ENCODE results near the gene ALG6. TPM values are rescaled to one million over a fixed set of nuclear protein-coding genes. Genes with fewer than 3 reads are reported as not detected.

ALG6 gene
- total RNA-seq, 5 donors from 2014 or later (not counting 1 experiment from before 2014, with no cell fraction given) = 17.5 to 25.2 (median 22.2) TPM

DNA sequence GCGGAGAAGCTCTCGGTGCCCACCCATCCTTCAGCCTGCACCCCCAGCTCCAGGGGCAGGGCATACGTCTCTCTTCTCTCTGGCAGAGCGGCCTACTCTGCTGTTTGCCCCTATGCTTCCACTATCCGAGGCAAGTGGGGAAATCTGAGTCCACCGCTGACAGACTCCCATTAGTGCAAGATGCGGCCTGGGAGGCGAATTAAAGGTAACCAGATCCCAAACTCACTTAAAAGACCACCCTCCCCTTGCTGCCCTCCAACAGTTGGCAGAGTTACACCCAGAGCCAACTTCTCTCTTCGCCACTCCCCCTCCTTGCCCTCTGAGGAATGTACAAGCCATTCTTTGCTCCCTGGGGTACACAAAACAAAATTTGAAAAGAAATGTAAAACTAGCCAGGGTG lies 38.6 kb upstream of the ALG6 start:
- peaks cover 27 to 59% of the 10 kb centered on the region in 2 experiments for H3K27me3 ChIP-seq (replicated peaks in 1 of 2; ENCODE audit: control insufficient read depth in 2 of 2, extremely low read depth in 1 of 2, insufficient read depth in 2 of 2, low read length in 1 of 2)
- peak overlapping the region in 1 of 2 donors; percentile 63 for H3K27ac Mint-ChIP-seq
- H3K27ac ChIP-seq (ENCODE audit: low read length) = no peak overlapping the region
- peaks cover 67 to 76% of the 10 kb centered on the region in 2 donors for H3K27me3 Mint-ChIP-seq
- CTCF ChIA-PET = interaction anchor here in 1 of 2 donors (1.0 kb wide), 1 partner anchor 9 kb away, joined by 7 read pairs; no protein-coding TSS in a partner anchor
- H3K4me1 Mint-ChIP-seq = peaks cover 22 to 37% (median 27%) of the 10 kb centered on the region in 3 donors
- 68% methylated on average over 9 of the region's 9 CpGs for WGBS (ENCODE audit: insufficient coverage)
- peak overlapping the region in 1 of 3 donors; percentile 31 for H3K4me3 Mint-ChIP-seq
- DNase-seq (no peak), ATAC-seq (replicated peaks in 1 of 4) (no peak)
- POLR2A ChIA-PET = no interaction called here
- peaks cover 0 to 7% (median 4%) of the 10 kb centered on the region in 3 donors for H3K9me3 Mint-ChIP-seq
- no peak overlapping the region for H3K4me3 ChIP-seq (ENCODE audit: control insufficient read depth in 1 of 2, extremely low read depth in 1 of 2, low read length in 1 of 2)
- no peaks in the 10 kb centered on the region for H3K9me3 ChIP-seq
- no peaks in the 10 kb centered on the region for H3K36me3 ChIP-seq (ENCODE audit: control insufficient read depth in 2 of 2, extremely low read depth in 1 of 2, insufficient read depth in 1 of 2, low read length in 1 of 2)
- peaks cover 0 to 34% of the 10 kb centered on the region in 2 experiments for H3K4me1 ChIP-seq (ENCODE audit: control insufficient read depth in 1 of 2, extremely low read depth in 1 of 2, insufficient read depth in 2 of 2, low read length in 2 of 2)
- no peaks in the 10 kb centered on the region for H3K36me3 Mint-ChIP-seq

DNA sequence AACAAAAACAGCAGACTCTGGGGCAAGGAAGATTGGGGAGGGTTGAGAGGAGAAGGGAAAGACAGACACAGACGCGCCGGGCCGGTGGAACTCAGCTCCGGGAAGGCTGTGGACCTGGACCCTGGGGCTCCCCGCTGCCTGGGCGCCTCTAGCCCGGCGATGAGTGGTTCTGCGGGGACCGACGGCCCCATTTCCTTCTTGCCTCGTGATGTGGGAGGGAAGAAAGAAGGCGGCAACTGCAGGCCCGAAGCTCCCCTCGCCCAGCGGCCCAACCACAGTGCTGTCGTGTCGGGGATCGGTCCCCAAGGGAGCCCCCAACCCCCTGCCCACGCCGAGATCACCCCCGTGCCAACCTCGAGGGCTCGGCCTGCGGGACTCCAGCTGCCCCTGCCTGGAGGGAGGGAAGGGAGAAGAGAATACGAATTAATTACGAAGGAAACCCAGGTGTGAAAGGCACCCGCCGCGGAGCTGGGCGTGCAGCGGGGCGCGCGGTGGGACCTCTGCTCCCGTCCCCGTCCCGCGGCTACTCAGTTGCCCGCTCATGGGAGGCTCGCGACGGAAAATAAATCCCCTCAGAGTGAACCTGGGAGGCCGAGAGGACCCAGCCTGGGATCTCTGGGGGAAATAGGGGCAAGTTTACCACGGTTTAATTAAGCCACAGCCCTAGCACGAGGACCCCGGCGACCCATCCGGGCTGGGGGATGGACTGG lies 37.7 kb upstream of the ALG6 start:
- H3K27ac Mint-ChIP-seq = no peak overlapping the region
- H3K4me1 Mint-ChIP-seq = peaks cover 18 to 32% (median 23%) of the 10 kb centered on the region in 3 donors
- no peak overlapping the region for H3K27ac ChIP-seq (ENCODE audit: low read length)
- peaks cover 72 to 81% of the 10 kb centered on the region in 2 donors for H3K27me3 Mint-ChIP-seq
- ATAC-seq (replicated peaks in 1 of 4) (peak in 2 of 4 experiments; percentile 27 to 47), DNase-seq (peak in 1 of 35 experiments; percentile 25)
- H3K4me1 ChIP-seq (ENCODE audit: control insufficient read depth in 1 of 2, extremely low read depth in 1 of 2, insufficient read depth in 2 of 2, low read length in 2 of 2) = peaks cover 0 to 27% of the 10 kb centered on the region in 2 experiments
- H3K9me3 Mint-ChIP-seq = peaks cover 0 to 7% (median 4%) of the 10 kb centered on the region in 3 donors
- H3K36me3 ChIP-seq (ENCODE audit: control insufficient read depth in 2 of 2, extremely low read depth in 1 of 2, insufficient read depth in 1 of 2, low read length in 1 of 2) = no peaks in the 10 kb centered on the region
- peaks cover 27 to 58% of the 10 kb centered on the region in 2 experiments for H3K27me3 ChIP-seq (replicated peaks in 1 of 2; ENCODE audit: control insufficient read depth in 2 of 2, extremely low read depth in 1 of 2, insufficient read depth in 2 of 2, low read length in 1 of 2)
- H3K9me3 ChIP-seq = no peaks in the 10 kb centered on the region
- no peak overlapping the region for H3K4me3 ChIP-seq (ENCODE audit: control insufficient read depth in 1 of 2, extremely low read depth in 1 of 2, low read length in 1 of 2)
- H3K36me3 Mint-ChIP-seq = no peaks in the 10 kb centered on the region
- 6% methylated on average over 29 of the region's 50 CpGs for WGBS (ENCODE audit: insufficient coverage)
- ChIA-PET POLR2A (interaction anchor here in 1 of 2 donors (0.6 kb wide), 1 partner anchor 39 kb away, joined by 3 read pairs; no protein-coding TSS in a partner anchor), CTCF (no interaction called here)
- H3K4me3 Mint-ChIP-seq = peak overlapping the region in 1 of 3 donors; percentile 31

DNA sequence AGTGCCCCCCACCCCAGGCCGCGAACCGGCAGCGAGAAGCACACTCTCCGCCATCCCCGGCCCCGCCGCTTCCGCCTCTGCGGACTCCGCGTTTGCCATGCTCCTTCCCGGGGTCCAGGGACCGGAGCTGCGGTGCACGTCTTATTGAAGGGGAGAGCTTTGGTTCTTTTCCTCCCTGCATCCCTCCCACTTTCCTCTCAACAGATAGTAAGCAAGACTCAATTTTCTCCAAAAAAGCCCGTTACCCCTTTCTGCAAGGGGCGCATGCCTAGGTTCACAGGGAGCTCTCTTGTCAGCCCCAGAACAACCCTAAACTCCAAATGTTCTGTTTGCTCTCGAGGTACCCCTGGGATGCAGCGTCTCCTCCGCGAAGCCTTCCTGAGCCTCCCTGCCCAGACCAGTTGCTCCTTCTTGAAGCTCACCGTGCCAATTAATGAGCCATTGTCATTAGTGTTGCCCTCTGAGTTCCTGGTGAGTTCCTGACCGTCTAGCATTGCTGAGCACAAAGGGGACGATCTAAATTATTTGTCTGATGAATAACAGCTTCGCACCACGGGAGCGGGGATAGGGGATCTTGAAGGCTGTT lies 37.0 kb upstream of the ALG6 start:
- H3K4me3 ChIP-seq (ENCODE audit: control insufficient read depth in 1 of 2, extremely low read depth in 1 of 2, low read length in 1 of 2) = no peak overlapping the region
- no peak overlapping the region for H3K27ac ChIP-seq (ENCODE audit: low read length)
- H3K27me3 Mint-ChIP-seq = peaks cover 75 to 83% of the 10 kb centered on the region in 2 donors
- peaks cover 0 to 27% of the 10 kb centered on the region in 2 experiments for H3K4me1 ChIP-seq (ENCODE audit: control insufficient read depth in 1 of 2, extremely low read depth in 1 of 2, insufficient read depth in 2 of 2, low read length in 2 of 2)
- peaks cover 0 to 7% (median 4%) of the 10 kb centered on the region in 3 donors for H3K9me3 Mint-ChIP-seq
- ATAC-seq (replicated peaks in 1 of 4) (peak in 1 of 4 experiments; percentile 13), DNase-seq (no peak)
- H3K4me1 Mint-ChIP-seq = peaks cover 16 to 32% (median 23%) of the 10 kb centered on the region in 3 donors
- CTCF ChIA-PET = no interaction called here
- peaks cover 31 to 58% of the 10 kb centered on the region in 2 experiments for H3K27me3 ChIP-seq (replicated peaks in 1 of 2; ENCODE audit: control insufficient read depth in 2 of 2, extremely low read depth in 1 of 2, insufficient read depth in 2 of 2, low read length in 1 of 2)
- H3K27ac Mint-ChIP-seq = no peak overlapping the region
- peak overlapping the region in 1 of 3 donors; percentile 31 for H3K4me3 Mint-ChIP-seq
- H3K36me3 ChIP-seq (ENCODE audit: control insufficient read depth in 2 of 2, extremely low read depth in 1 of 2, insufficient read depth in 1 of 2, low read length in 1 of 2) = no peaks in the 10 kb centered on the region
- POLR2A ChIA-PET = interaction anchor here in 1 of 2 donors (0.6 kb wide), 1 partner anchor 38 kb away, joined by 3 read pairs; no protein-coding TSS in a partner anchor
- 14% methylated on average over 12 of the region's 28 CpGs for whole genome bisulfite sequencing (ENCODE audit: insufficient coverage)
- H3K36me3 Mint-ChIP-seq = no peaks in the 10 kb centered on the region
- no peaks in the 10 kb centered on the region for H3K9me3 ChIP-seq

DNA sequence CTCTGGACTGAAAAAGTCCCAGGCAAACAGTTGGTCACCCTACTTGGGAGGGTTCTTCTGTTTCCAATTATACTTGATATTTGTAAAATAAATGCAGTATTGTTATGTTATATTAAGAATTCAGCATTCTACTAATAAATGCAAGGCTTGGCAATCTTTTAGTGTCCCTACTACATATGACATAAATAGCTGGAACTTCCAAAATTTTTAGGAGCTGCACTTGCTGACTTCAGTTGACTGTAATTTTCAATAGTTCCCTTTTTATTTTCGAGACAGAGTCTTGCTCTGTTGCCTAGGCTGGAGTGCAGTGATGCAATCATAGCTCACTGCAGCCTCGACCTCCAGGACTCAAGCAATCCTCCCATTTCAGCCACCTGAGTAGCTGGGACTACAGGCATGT lies 25.0 kb upstream of the ALG6 start:
- no peaks in the 10 kb centered on the region for H3K4me1 ChIP-seq (ENCODE audit: control insufficient read depth in 1 of 2, extremely low read depth in 1 of 2, insufficient read depth in 2 of 2, low read length in 2 of 2)
- ChIA-PET POLR2A (no interaction called here), CTCF (no interaction called here)
- 20% methylated on average over 1 of the region's 2 CpGs for WGBS (ENCODE audit: insufficient coverage)
- no peaks in the 10 kb centered on the region for H3K9me3 ChIP-seq
- DNase-seq (no peak), ATAC-seq (replicated peaks in 1 of 4) (no peak)
- no peak overlapping the region for H3K27ac ChIP-seq (ENCODE audit: low read length)
- peaks cover 0 to 23% of the 10 kb centered on the region in 2 experiments for H3K27me3 ChIP-seq (replicated peaks in 1 of 2; ENCODE audit: control insufficient read depth in 2 of 2, extremely low read depth in 1 of 2, insufficient read depth in 2 of 2, low read length in 1 of 2)
- Mint-ChIP-seq H3K4me1 (no peaks in the 10 kb centered on the region), H3K9me3 (no peaks in the 10 kb centered on the region), H3K27ac (no peak overlapping the region), H3K4me3 (no peak overlapping the region), H3K27me3 (peaks cover 32 to 33% of the 10 kb centered on the region in 2 donors), H3K36me3 (no peaks in the 10 kb centered on the region)
- H3K4me3 ChIP-seq (ENCODE audit: control insufficient read depth in 1 of 2, extremely low read depth in 1 of 2, low read length in 1 of 2) = no peak overlapping the region
- H3K36me3 ChIP-seq (ENCODE audit: control insufficient read depth in 2 of 2, extremely low read depth in 1 of 2, insufficient read depth in 1 of 2, low read length in 1 of 2) = no peaks in the 10 kb centered on the region

DNA sequence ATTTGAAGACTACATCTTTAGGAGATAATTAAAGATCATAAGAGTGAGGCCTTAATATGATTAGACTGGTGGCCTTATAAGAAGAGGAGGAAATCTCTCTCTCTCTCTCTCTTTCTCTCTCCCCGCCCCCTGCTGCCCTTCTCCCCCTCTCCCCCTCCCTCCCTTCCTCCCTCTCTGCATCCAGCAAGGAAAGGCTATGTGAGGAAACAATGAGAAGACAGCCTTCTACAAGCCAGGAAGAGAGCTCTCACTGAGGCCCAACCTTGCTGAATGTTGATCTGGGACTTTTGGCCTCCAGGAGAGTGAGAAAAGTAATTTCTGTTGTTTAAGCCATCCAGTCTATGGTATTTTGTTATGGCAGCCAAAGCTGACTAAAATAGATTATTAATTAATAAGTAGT lies 23.5 kb upstream of the ALG6 start:
- no CpG with 5 or more reads among the region's 1 CpG for WGBS (ENCODE audit: insufficient coverage)
- ChIA-PET POLR2A (no interaction called here), CTCF (interaction anchor here in 1 of 2 donors (0.6 kb wide), 2 partner anchors 20 to 140 kb away, joined by 3 read pairs; no protein-coding TSS in a partner anchor)
- Histone ChIP-seq H3K4me1 (ENCODE audit: control insufficient read depth in 1 of 2, extremely low read depth in 1 of 2, insufficient read depth in 2 of 2, low read length in 2 of 2) (no peaks in the 10 kb centered on the region), H3K27ac (ENCODE audit: low read length) (no peak overlapping the region), H3K36me3 (ENCODE audit: control insufficient read depth in 2 of 2, extremely low read depth in 1 of 2, insufficient read depth in 1 of 2, low read length in 1 of 2) (no peaks in the 10 kb centered on the region), H3K4me3 (ENCODE audit: control insufficient read depth in 1 of 2, extremely low read depth in 1 of 2, low read length in 1 of 2) (no peak overlapping the region), H3K9me3 (no peaks in the 10 kb centered on the region), H3K27me3 (replicated peaks in 1 of 2; ENCODE audit: control insufficient read depth in 2 of 2, extremely low read depth in 1 of 2, insufficient read depth in 2 of 2, low read length in 1 of 2) (peaks cover 0 to 17% of the 10 kb centered on the region in 2 experiments)
- Mint-ChIP-seq H3K36me3 (no peaks in the 10 kb centered on the region), H3K9me3 (no peaks in the 10 kb centered on the region), H3K4me3 (no peak overlapping the region), H3K27me3 (peaks cover 33 to 38% of the 10 kb centered on the region in 2 donors), H3K4me1 (no peaks in the 10 kb centered on the region), H3K27ac (no peak overlapping the region)
- DNase-seq (no peak), ATAC-seq (replicated peaks in 1 of 4) (no peak)

DNA sequence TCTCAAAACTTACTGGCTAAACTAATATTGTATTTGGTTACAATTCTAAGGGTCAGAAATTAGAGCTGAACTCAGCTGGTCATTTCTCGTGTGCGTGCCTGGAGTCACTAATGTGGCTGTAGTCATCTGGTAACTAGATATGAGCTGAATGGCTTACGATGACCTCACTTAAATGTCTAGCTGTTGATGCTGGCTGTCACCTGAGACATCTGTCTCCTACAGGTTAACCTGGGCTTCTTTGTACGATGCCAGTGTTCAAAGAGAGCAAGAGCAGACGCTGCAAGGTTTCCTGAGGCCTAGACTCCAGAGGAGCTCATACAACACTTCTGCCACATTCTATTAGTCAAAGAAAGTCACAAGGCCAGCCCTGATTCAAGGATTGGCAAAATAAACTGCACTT lies 17.1 kb upstream of the ALG6 start:
- Mint-ChIP-seq H3K4me1 (no peaks in the 10 kb centered on the region), H3K36me3 (no peaks in the 10 kb centered on the region), H3K9me3 (no peaks in the 10 kb centered on the region), H3K27ac (no peak overlapping the region), H3K4me3 (no peak overlapping the region), H3K27me3 (peaks cover 29 to 50% of the 10 kb centered on the region in 2 donors)
- CTCF ChIA-PET = interaction anchor here in 1 of 2 donors (0.7 kb wide), 1 partner anchor 15 kb away, joined by 3 read pairs; no protein-coding TSS in a partner anchor
- DNase-seq = no peak
- Histone ChIP-seq H3K9me3 (no peaks in the 10 kb centered on the region), H3K27me3 (replicated peaks in 1 of 2; ENCODE audit: control insufficient read depth in 2 of 2, extremely low read depth in 1 of 2, insufficient read depth in 2 of 2, low read length in 1 of 2) (peaks cover 2 to 16% of the 10 kb centered on the region in 2 experiments), H3K4me1 (ENCODE audit: control insufficient read depth in 1 of 2, extremely low read depth in 1 of 2, insufficient read depth in 2 of 2, low read length in 2 of 2) (no peaks in the 10 kb centered on the region), H3K27ac (ENCODE audit: low read length) (no peak overlapping the region), H3K4me3 (ENCODE audit: control insufficient read depth in 1 of 2, extremely low read depth in 1 of 2, low read length in 1 of 2) (no peak overlapping the region), H3K36me3 (ENCODE audit: control insufficient read depth in 2 of 2, extremely low read depth in 1 of 2, insufficient read depth in 1 of 2, low read length in 1 of 2) (no peaks in the 10 kb centered on the region)
- no peak for ATAC-seq (replicated peaks in 1 of 4)
- POLR2A ChIA-PET = interaction anchor here in 1 of 2 donors (0.7 kb wide), 1 partner anchor 122 kb away, joined by 3 read pairs; no protein-coding TSS in a partner anchor
- 90% methylated on average over 4 of the region's 5 CpGs for whole genome bisulfite sequencing (ENCODE audit: insufficient coverage)
